GM18861 (cell line): ENCODE measurements around the gene FLACC1.
"Not testable (repeated sequence)": the region's sequence is repeated elsewhere in the genome, so short reads cannot be mapped to it uniquely, and the experiment has no call there.

Experiments used
- ATAC-seq: cut with Tn5 transposase; IDR thresholded peaks from one replicate; pipeline ENCODE4 v1.9.1; 2021; ENCODE audit not compliant: unreplicated experiment

Gene FLACC1

DNA sequence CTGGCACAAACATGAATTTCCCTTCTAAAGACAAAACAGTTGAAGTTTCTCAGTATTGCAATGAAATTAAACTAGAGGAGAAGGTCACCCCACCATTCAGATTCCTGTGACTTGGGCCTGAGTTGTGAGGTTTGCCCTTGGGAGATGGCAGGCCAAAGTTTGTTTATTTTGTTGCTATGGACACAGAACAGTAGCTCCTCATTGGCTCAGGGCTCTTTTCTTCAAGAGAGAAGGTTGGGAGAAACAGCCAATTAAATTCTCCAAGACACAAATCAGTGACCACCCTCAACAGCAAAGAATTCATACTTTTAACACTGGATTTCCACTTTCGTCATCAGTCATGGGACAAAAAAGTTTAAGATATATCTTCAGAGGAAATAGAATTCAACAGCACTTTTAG lies at the start of gene FLACC1:
Gene FLACC1, minus strand, starts transcription at position 125 of the 400 bp plus-strand sequence. CDS start 5,941 bp downstream, outside the sequence.
- ATAC-seq = no peak

DNA sequence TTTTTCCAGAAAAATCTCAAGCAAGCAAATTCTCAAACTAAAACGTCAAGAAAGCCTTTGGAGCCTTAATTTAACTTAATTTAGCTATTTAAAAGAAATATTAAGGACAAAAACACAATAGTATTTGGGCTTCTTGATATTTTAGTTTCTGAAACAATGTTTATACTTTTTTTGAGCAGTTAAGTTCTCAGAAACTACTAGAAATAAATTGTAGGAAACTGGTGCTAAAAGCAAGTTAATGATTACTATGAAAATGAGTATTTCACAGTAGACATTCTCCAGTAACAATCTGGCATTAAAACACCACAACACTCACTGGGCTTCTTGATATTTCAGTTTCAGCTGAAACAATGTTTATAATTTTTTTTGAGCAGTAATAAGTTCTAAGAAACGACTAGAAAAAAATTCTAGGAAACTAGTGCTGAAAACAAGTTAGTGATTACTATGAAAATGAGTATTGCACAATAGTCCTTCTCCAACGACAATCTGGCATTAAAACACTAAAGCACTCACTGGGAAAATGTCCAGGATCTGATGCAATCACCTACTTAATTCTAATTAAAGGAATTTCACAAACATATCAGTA lies 49.0 kb upstream of the FLACC1 start:
- no peak for ATAC-seq

- no peak for ATAC-seq
These were observed 47.6 kb upstream of the FLACC1 start for GRCh38 chr2:201404699-201405280.

DNA sequence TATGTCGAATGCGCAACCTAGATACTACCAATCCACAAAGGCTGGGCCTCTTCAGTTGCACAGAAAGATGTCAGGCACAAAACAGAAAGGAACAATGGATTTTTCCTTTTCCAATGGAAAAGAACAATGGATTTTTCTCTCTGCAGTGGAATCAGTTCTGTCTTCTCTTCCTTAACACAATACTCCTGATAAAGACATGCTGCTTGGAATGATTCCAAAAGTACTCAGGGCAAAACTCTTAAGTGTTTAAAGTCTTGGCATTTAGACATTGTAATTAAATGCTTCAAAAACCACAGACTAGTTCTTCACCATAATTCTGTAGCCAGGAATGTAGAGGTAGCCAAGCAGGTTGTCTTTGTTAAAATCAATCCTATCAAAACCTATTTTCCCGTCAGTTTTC lies 46.7 kb upstream of the FLACC1 start:
- ATAC-seq = no peak

- ATAC-seq = no peak
These were observed 45.8 kb upstream of the FLACC1 start for GRCh38 chr2:201402651-201403562.

GRCh38 chr2:201401815-201402214 lies 44.7 kb upstream of the FLACC1 start:
- ATAC-seq = no peak

DNA sequence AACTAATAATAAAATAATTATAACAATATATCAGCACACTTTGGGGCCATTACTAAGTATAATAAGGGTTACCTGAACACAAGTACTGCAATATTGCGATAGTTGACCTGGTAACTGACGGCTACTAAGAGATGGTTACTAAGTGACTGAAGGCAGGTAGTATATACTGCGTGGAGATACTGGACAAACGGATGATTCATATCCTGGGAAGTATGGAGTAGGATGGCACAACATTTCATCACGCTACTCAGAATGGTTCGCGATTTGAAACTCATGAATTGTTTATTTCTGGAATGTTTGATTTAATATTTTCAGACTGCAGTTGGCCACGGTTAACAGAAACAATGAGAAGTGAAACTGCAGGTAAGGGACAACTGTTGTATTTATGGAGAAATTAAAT lies 39.5 kb upstream of the FLACC1 start:
- ATAC-seq = no peak

DNA sequence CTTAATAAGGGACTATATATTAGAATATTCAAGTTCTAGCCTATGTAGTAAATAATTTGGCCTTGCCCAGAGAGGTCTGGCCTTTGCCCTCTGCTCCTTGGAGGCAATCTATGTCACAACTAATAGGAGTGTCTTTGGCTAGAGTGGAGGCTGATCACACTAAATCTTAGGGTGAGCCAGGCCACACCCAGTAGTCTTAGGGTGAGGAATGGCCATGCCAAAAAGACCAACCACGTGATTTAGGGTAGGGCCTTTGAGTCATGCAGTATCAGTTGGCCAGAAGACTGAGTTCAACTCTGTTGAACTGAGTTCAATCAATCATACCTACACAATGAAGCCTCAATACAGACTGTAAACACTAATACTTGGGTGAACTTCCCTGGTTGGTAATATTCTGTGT lies 26.0 kb upstream of the FLACC1 start:
- no peak for ATAC-seq

DNA sequence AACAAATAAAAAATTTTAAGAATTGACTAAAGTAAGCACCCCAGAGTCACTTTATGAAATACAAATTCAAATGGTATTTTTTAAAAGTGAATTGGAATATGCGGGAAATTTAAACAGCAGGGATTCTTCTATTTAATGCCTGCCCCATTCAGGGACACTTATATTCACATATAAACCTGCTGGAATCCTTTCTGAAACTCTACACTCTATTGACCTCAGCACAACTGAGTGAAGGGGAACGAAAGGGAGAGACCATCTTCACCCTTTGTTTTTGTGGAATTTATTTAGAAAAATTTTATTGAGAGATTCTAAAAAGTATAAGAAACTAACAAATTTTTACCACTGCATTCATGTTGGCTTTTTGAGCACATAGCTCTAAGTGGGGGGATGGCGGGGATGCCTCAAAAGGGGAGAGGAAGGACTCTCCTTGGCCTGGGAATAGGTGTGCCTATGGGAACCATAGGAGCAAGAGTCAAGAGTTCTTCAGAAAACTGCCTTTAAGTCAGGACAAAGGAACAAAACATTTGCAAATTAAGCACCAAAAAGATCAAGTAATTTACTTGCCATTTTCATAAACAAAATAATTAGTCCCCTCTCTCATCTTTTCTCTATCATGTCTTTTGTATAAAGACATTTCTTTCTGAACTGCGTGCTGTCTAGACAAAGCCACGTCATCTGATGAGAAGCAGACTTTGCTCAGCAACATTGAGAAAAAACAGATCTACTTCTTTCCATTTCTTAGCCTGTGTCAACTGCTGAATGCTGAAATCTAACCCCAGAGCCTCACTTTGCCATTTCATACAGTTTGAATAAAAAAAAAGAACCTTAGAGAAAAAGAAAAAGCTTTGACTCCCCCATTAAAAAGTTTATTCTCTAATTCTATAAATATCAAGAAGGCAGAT lies 21.6 kb upstream of the FLACC1 start:
- no peak for ATAC-seq

GRCh38 chr2:201377218-201377617 lies 20.1 kb upstream of the FLACC1 start:
- no peak for ATAC-seq

- no peak for ATAC-seq
These were observed 12.6 kb upstream of the FLACC1 start for GRCh38 chr2:201369775-201370174.

DNA sequence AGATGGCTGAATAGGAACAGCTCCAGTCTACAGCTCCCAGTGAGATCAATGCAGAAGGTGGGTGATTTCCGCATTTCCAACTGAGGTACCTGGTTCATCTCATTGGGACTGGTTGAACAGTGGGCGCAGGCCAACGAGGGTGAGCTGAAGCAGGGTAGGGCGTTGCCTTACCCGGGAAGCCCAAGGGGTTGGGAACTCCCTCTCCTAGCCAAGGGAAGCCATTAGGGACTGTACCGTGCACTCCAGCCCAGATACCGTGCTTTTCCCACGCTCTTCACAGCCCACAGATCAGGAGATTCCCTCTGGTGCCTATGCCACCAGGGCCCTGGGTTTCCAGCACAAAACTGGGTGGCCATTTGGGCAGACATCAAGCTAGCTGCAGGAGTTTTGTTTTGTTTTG lies 12.2 kb upstream of the FLACC1 start:
- ATAC-seq = not testable (repeated sequence)

DNA sequence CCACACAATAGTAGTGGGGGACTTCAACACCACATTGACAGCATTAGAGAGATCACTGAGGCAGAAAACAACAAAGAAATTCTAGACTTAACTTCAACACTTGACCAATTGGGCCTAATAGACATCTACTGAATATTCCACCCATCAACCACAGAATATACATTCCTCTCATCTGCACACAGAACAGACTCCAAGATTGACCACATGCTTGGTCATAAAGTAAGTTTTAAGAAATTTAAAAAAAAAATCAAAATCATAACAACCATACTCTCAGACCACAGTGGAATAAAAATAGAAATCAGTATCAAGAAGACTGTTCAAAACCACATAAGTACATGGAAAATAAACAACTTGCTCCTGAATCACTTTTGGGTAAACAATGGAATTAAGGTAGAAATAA lies 9.0 kb upstream of the FLACC1 start:
- ATAC-seq = no peak

DNA sequence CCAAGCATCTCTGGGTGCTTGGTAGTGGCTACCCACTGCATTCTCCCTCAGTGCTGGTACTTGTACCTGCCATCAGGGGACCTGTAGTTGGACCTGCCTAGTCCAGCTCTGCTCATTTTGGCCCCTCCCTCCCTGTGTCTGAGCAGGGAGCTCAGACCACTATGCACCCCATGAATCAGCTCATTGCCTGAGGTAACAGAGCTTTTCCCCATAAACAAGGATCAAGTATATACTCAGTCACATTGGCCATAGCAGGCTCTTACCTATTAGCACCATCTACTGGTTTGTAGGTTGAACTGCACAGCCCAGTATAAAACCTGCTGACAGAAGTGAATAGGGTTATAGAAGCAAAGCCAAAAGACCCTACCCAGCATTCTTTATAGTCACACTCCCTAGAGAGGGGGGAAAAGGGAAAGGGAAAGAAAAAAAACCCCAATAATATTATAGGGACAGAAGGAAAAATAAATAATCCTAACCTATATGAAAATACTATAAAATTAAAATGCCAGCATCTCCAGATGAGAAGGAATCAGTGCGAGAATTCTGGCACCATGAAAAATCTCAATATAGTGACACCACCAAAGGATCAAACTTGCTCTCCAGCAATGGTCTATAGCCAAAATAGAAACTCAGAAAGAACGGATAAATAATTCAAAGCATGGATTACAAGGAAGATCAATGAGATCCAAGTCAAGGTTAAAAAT lies 6.9 kb upstream of the FLACC1 start:
- peak; percentile 40 for ATAC-seq

- no peak for ATAC-seq
These were observed 5.3 kb upstream of the FLACC1 start for GRCh38 chr2:201362396-201362795.

DNA sequence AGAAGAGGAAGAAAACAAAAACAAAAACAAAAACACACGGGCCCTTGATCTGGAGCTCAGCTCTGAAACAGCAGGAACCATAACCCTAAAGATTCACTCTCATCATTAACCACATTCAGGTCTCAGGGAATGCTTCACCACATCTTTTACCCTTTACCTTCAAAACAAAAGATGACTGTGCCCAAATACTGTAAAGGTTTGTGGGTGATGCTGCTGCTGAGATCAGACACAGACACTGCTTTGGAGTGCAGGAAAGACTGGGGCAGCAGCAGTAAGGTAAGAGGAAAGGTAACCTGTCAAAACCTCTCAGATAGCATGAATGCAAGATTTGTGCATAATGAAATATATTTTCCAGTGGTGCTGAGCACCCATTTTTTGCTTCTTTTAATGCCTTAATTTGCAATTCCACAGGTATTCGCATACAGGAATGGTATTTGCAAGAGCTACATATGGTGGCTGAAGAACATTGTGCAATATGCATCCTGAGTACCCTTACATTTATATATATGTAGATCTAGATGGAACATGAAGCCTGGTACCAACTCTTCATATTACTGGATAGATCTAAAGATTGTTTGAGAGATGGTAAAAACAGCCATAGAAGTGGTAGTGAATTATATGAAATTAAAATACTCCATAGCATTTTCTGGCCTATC lies 4.1 kb upstream of the FLACC1 start:
- no peak for ATAC-seq

- no peak for ATAC-seq
These were observed 3.1 kb upstream of the FLACC1 start for GRCh38 chr2:201360256-201360655.

GRCh38 chr2:201358684-201359083 lies 1.5 kb upstream of the FLACC1 start:
- ATAC-seq = no peak

DNA sequence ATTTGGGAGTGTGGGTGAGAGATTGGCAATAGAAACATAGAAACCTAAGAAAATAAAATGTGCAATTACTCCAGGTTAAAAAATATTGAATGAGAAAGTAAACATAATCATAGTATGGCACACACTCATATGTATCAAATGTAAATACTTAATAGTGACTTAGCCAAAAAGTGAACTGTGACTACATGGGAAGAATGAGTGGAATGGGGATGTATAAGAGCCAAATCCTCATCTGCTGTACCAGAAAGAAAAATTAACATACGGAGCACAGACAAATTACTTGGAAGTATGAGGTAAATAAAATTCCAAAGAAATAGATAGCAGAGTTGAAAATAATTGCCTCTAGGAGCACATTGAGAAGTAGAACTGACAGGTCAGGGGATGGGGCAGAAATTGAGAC lies 4.0 kb downstream of the FLACC1 start:
- no peak for ATAC-seq

DNA sequence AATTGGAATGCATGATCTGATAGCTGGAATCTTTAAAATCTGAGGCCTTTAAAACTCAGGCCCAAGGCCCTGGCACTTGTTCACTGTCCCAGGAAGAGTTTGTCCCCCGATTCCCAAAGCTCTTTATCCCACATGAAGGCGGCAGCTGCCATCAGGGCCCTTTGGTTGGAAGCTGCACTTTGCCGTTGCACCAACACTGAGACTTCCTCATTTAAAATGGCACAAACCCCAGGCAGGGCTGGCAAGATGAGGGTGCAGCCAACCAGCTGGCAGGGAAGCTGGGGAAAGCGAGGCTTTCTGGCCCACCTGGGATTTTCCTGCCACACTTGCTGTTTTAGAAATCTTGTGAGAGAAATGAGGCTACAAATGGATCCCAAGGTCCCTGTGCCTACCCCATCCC lies 6.3 kb downstream of the FLACC1 start:
- no peak for ATAC-seq
